Hepatocyte (in vitro differentiated cells): ENCODE data around the gene TGM2. TPM values are rescaled to one million over a fixed set of nuclear protein-coding genes. Genes with fewer than 3 reads are reported as not detected.

Experiments used
- DNase-seq: peaks from one replicate; pipeline ENCODE4 v3.0.0-alpha.2; 2016; ENCODE audit warnings: low spot score
- H2AFZ ChIP-seq: fragments of 200-600 bp; sonication (generic); 2 replicates; pipeline ENCODE4 v1.6.0; 2016; ENCODE audit warnings: antibody characterized with exemption, mild to moderate bottlenecking
- H3K27ac ChIP-seq: fragments of 200-600 bp; sonication (generic); 2 replicates; pipeline ENCODE4 v1.5.1; 2016; ENCODE audit warnings: mild to moderate bottlenecking
- H3K27me3 ChIP-seq: fragments of 200-600 bp; sonication (generic); 2 replicates; pipeline ENCODE4 v1.6.1; 2016
- H3K36me3 ChIP-seq: fragments of 200-600 bp; sonication (generic); replicated peaks from 2 replicates; pipeline ENCODE4 v1.5.1; 2016; ENCODE audit warnings: low read depth; ENCODE audit not compliant: insufficient read depth
- H3K4me1 ChIP-seq: fragments of 200-600 bp; sonication (generic); 2 replicates; pipeline ENCODE4 v1.5.1; 2016; ENCODE audit warnings: mild to moderate bottlenecking, moderate library complexity; ENCODE audit not compliant: insufficient read depth
- H3K4me2 ChIP-seq: fragments of 200-600 bp; sonication (generic); 2 replicates; pipeline ENCODE4 v1.6.0; 2016
- H3K4me3 ChIP-seq: fragments of 200-600 bp; sonication (generic); 2 replicates; pipeline ENCODE4 v1.5.1; 2016; ENCODE audit warnings: mild to moderate bottlenecking
- H3K79me2 ChIP-seq: fragments of 200-600 bp; sonication (generic); 2 replicates; pipeline ENCODE4 v1.6.0; 2017; ENCODE audit warnings: mild to moderate bottlenecking
- H3K9me2 ChIP-seq: fragments of 200-600 bp; sonication (generic); replicated peaks from 2 replicates; pipeline ENCODE4 v1.6.0; 2017; ENCODE audit warnings: mild to moderate bottlenecking; ENCODE audit not compliant: insufficient read depth
- H3K9me3 ChIP-seq: fragments of 200-600 bp; sonication (generic); 2 replicates; pipeline ENCODE4 v1.5.1; 2016; ENCODE audit warnings: low read depth, mild to moderate bottlenecking
- H4K20me1 ChIP-seq: fragments of 200-600 bp; sonication (generic); 2 replicates; pipeline ENCODE4 v1.6.0; 2016; ENCODE audit warnings: mild to moderate bottlenecking; ENCODE audit not compliant: insufficient read depth, poor library complexity, severe bottlenecking
- CTCF ChIP-seq: fragments of 200-600 bp; sonication (generic); IDR thresholded peaks from 2 replicates; pipeline ENCODE4 v1.5.1; 2016; ENCODE audit warnings: antibody characterized with exemption, mild to moderate bottlenecking; ENCODE audit not compliant: poor library complexity
- EZH2 ChIP-seq: fragments of 200-600 bp; sonication (generic); IDR thresholded peaks from 2 replicates; pipeline ENCODE4 v1.6.1; 2016; ENCODE audit warnings: antibody characterized with exemption, mild to moderate bottlenecking, borderline replicate concordance
- EZH2phosphoT487 ChIP-seq: fragments of 200-600 bp; sonication (generic); IDR thresholded peaks from one replicate; pipeline ENCODE4 v1.6.1; 2018; ENCODE audit warnings: antibody characterized with exemption, mild to moderate bottlenecking, low read depth, moderate library complexity; ENCODE audit not compliant: unreplicated experiment, severe bottlenecking
- WGBS: methylation state at CpG from one replicate; pipeline ENCODE4 v1.1.6; 2016; ENCODE audit warnings: low lambda C conversion rate; ENCODE audit errors: missing lambda C conversion rate; 5-methylcytosine and 5-hydroxymethylcytosine counted together
- polyA plus RNA-seq: library from polyadenylated mRNA; unstranded; fragments of >200 nt; fragmentation: Nextera tagmentation; extraction: Ambion mirVana; gene quantifications from 2 replicates; pipeline ENCODE4 v1.2.1, GENCODE V29; 2016
- total RNA-seq: library from RNA; depleted of rRNA; stranded (reverse); fragments of >200 nt; gene quantifications from 2 replicates; pipeline ENCODE4 v1.2.3, GENCODE V29; 2014

Gene TGM2
- total and polyA plus RNA-seq, 2 experiments from 2014 or later = 85.8 to 133 TPM

GRCh38 chr20:38125157-38126056, 39.7 kb downstream of the TGM2 start:
- H3K4me2 ChIP-seq = no peak overlapping the region

GRCh38 chr20:38123021-38123587, 42.0 kb downstream of the TGM2 start:
- H3K4me1 ChIP-seq = peaks cover 32% of the 10 kb centered on the region
- peak overlapping the region; percentile 45 for H2AFZ ChIP-seq
- no peak for TF ChIP-seq EZH2
- no peak for TF ChIP-seq EZH2phosphoT487
- no peak for TF ChIP-seq CTCF
- no peaks in the 10 kb centered on the region for H4K20me1 ChIP-seq
- DNase-seq = peak; percentile 64
- no peak overlapping the region for H3K4me3 ChIP-seq
- H3K9me2 ChIP-seq = no peaks in the 10 kb centered on the region
- H3K4me2 ChIP-seq = peak overlapping the region; percentile 55
- peak overlapping the region; percentile 91 for H3K27ac ChIP-seq
- no peaks in the 10 kb centered on the region for H3K27me3 ChIP-seq
- H3K36me3 ChIP-seq = no peaks in the 10 kb centered on the region
- 12% methylated on average over 4 of the region's 4 CpGs for WGBS
- H3K9me3 ChIP-seq = no peaks in the 10 kb centered on the region
- H3K79me2 ChIP-seq = no peaks in the 10 kb centered on the region

More at GRCh38 chr20:38125157-38126056, 39.7 kb downstream of the TGM2 start:
- Histone ChIP-seq H3K9me2 (no peaks in the 10 kb centered on the region), H3K4me3 (no peak overlapping the region), H3K4me1 (peaks cover 32% of the 10 kb centered on the region), H4K20me1 (no peaks in the 10 kb centered on the region), H3K36me3 (no peaks in the 10 kb centered on the region), H3K79me2 (no peaks in the 10 kb centered on the region), H3K27ac (peak overlapping the region; percentile 64), H3K9me3 (no peaks in the 10 kb centered on the region), H3K27me3 (no peaks in the 10 kb centered on the region), H2AFZ (no peak overlapping the region)
- no peak for TF ChIP-seq EZH2
- no peak for TF ChIP-seq CTCF
- TF ChIP-seq EZH2phosphoT487 = no peak
- WGBS = 81% methylated on average over 18 of the region's 18 CpGs
- DNase-seq = no peak

- Histone ChIP-seq H2AFZ (no peak overlapping the region), H3K36me3 (no peaks in the 10 kb centered on the region), H3K27ac (no peak overlapping the region), H3K27me3 (no peaks in the 10 kb centered on the region), H4K20me1 (no peaks in the 10 kb centered on the region), H3K4me1 (peaks cover 28% of the 10 kb centered on the region), H3K9me2 (no peaks in the 10 kb centered on the region), H3K4me2 (no peak overlapping the region), H3K79me2 (no peaks in the 10 kb centered on the region), H3K4me3 (no peak overlapping the region), H3K9me3 (no peaks in the 10 kb centered on the region)
- TF ChIP-seq CTCF = no peak
- TF ChIP-seq EZH2 = no peak
- TF ChIP-seq EZH2phosphoT487 = no peak
- DNase-seq = no peak
- WGBS = 91% methylated on average over 4 of the region's 4 CpGs
Measured at GRCh38 chr20:38121741-38122140, 43.3 kb downstream of the TGM2 start.
